C4-2B (cell line): ENCODE data around the gene TLR1.

ENCODE experiments used
- CTCF ChIP-seq: fragments of 450-650 bp; conservative IDR thresholded peaks from 2 replicates; pipeline ENCODE4 v1.5.1; 2017; ENCODE audit warnings: mild to moderate bottlenecking
- ZFX ChIP-seq: fragments of 450-650 bp; IDR thresholded peaks from 2 replicates; pipeline ENCODE4 v1.6.1; 2017

GRCh38 chr4:38764277-38764676 lies 40.3 kb downstream of the TLR1 start:
- TF ChIP-seq CTCF (no peak), ZFX (no peak)
